GM12878 (cell line): ENCODE results near the gene SCG2. TPM values are rescaled to one million over a fixed set of nuclear protein-coding genes. Genes with fewer than 3 reads are reported as not detected.

Experiments used
- ATAC-seq: fragments of 200-7000 bp; cut with Tn5 transposase; 3 replicates; pipeline ENCODE4 v1.9.1; 2020; ENCODE audit warnings: mild to moderate bottlenecking, moderate library complexity
- BruUV-seq: library from RNA; stranded (reverse); fragments of 400-500 nt; replicated peaks from 2 replicates; lab custom pipeline; 2021; lab: Mats Ljungman, UMichigan
- CTCF ChIA-PET: fragments of 300-600 bp; sonication (Branson Sonifier 250); formaldehyde crosslinking; extraction: SDS; loops from one replicate; lab custom pipeline; 2021; ENCODE audit warnings: inconsistent platforms; lab: Yijun Ruan, JAX
- POLR2A ChIA-PET: fragments of 350-600 bp; formaldehyde crosslinking; extraction: SDS; loops from one replicate; lab custom pipeline; 2021; ENCODE audit warnings: inconsistent platforms; lab: Charles Lee
- RAD21 ChIA-PET: fragments of 300-600 bp; sonication (Branson Sonifier 250); formaldehyde crosslinking; loops from one replicate; lab custom pipeline; 2023; ENCODE audit warnings: antibody characterized with exemption; ENCODE audit not compliant: unreplicated experiment; lab: Charles Lee
- SMC1A ChIA-PET: fragments of 300-600 bp; sonication (Branson Sonifier 250); formaldehyde crosslinking; loops from one replicate; lab custom pipeline; 2023; ENCODE audit not compliant: unreplicated experiment, uncharacterized antibody; lab: Charles Lee
- DNase-seq: peaks from one replicate; pipeline ENCODE4 v3.0.0-alpha.2; 2011; ENCODE audit warnings: low read depth, low spot score
- FAIRE-seq: peaks from 3 replicates; lab custom pipeline; 2011; peaks lifted over from hg19 to GRCh38; lab: Jason Lieb, UNC
- H2AFZ ChIP-seq: 2 replicates; pipeline ENCODE4 v1.6.0; 2011; ENCODE audit warnings: low read depth, low read length, control low read depth; ENCODE audit not compliant: control insufficient read depth
- H3K27ac ChIP-seq: 2 replicates; pipeline ENCODE4 v1.5.1; 2011; ENCODE audit warnings: control low read depth; ENCODE audit not compliant: control insufficient read depth, insufficient read depth
- H3K27me3 ChIP-seq, 2 experiments: replicated peaks in 1 of 2; 2 replicates each; pipeline versions ENCODE4 v1.6.0 to v1.6.1; 2011; ENCODE audit warnings: low read length in 1 of 2; ENCODE audit not compliant: control insufficient read depth in 2 of 2, insufficient read depth in 2 of 2
- H3K36me3 ChIP-seq, 2 experiments: 2 replicates each; pipeline ENCODE4 v1.5.1; 2011; ENCODE audit warnings: low read length in 1 of 2; ENCODE audit not compliant: control insufficient read depth in 2 of 2, insufficient read depth in 2 of 2
- H3K4me1 ChIP-seq: 2 replicates; pipeline ENCODE4 v1.6.1; 2011; ENCODE audit warnings: mild to moderate bottlenecking, low read length, moderate library complexity, mixed read lengths; ENCODE audit not compliant: control insufficient read depth, insufficient read depth
- H3K4me2 ChIP-seq: 2 replicates; pipeline ENCODE4 v1.6.0; 2011; ENCODE audit warnings: control low read depth; ENCODE audit not compliant: control insufficient read depth, insufficient read depth
- H3K4me3 ChIP-seq: fragments of 200-600 bp; sonication (generic); 2 replicates; pipeline ENCODE4 v1.5.1; 2016
- H3K79me2 ChIP-seq: 2 replicates; pipeline ENCODE4 v1.6.0; 2011; ENCODE audit warnings: low read length; ENCODE audit not compliant: control insufficient read depth, insufficient read depth
- H3K9ac ChIP-seq: 2 replicates; pipeline ENCODE4 v1.8.0; 2011; ENCODE audit warnings: low read length, control low read depth, mixed read lengths; ENCODE audit not compliant: control insufficient read depth, insufficient read depth
- H3K9me3 ChIP-seq: replicated peaks from 3 replicates; pipeline ENCODE4 v1.5.1; 2011; ENCODE audit warnings: mild to moderate bottlenecking, low read length; ENCODE audit not compliant: control insufficient read depth, insufficient read depth
- H4K20me1 ChIP-seq: 2 replicates; pipeline ENCODE4 v1.6.0; 2011; ENCODE audit not compliant: control insufficient read depth, insufficient read depth
- BACH1 ChIP-seq: fragments of 450-650 bp; IDR thresholded peaks from 2 replicates; pipeline ENCODE4 v1.6.1; 2017; ENCODE audit warnings: mild to moderate bottlenecking, borderline replicate concordance
- CEBPB ChIP-seq, 2 experiments: fragments of 150-350 bp in 1 of 2; IDR thresholded peaks; 2 replicates each; pipeline ENCODE4 v1.6.1; 2012 to 2014; ENCODE audit warnings: low read depth in 2 of 2, low read length in 2 of 2, borderline replicate concordance in 1 of 2, inconsistent platforms in 1 of 2
- CREB1 ChIP-seq: IDR thresholded peaks from 2 replicates; pipeline ENCODE4 v1.6.1; 2012; ENCODE audit warnings: low read depth, mild to moderate bottlenecking, inconsistent platforms
- DPF2 ChIP-seq: fragments of 450-650 bp; IDR thresholded peaks from 2 replicates; pipeline ENCODE4 v1.6.1; 2017; ENCODE audit warnings: mild to moderate bottlenecking
- LARP7 ChIP-seq: fragments of 450-650 bp; IDR thresholded peaks from 2 replicates; pipeline ENCODE4 v1.6.1; 2017; ENCODE audit warnings: mild to moderate bottlenecking
- MEF2A ChIP-seq: IDR thresholded peaks from 2 replicates; pipeline ENCODE4 v1.6.1; 2011; ENCODE audit warnings: low read depth, mild to moderate bottlenecking, low read length, moderate library complexity; ENCODE audit not compliant: insufficient read depth
- MTA3 ChIP-seq: IDR thresholded peaks from 2 replicates; pipeline ENCODE4 v1.6.1; 2012; ENCODE audit warnings: low read length, inconsistent platforms, borderline replicate concordance
- NR2F1 ChIP-seq: fragments of 450-650 bp; conservative IDR thresholded peaks from 2 replicates; pipeline ENCODE4 v1.6.1; 2017; ENCODE audit warnings: mild to moderate bottlenecking
- SPI1 ChIP-seq: IDR thresholded peaks from 2 replicates; pipeline ENCODE4 v1.6.1; 2011; ENCODE audit warnings: low read depth, mild to moderate bottlenecking, low read length, moderate library complexity, borderline replicate concordance; ENCODE audit not compliant: insufficient read depth
- SUZ12 ChIP-seq: fragments of 200-600 bp; sonication (generic); IDR thresholded peaks from one replicate; pipeline ENCODE4 v1.6.1; 2018; ENCODE audit warnings: antibody characterized with exemption, mild to moderate bottlenecking; ENCODE audit not compliant: unreplicated experiment
- TCF3 ChIP-seq: IDR thresholded peaks from 2 replicates; pipeline ENCODE4 v1.6.1; 2012; ENCODE audit warnings: low read depth, mild to moderate bottlenecking, low read length, borderline replicate concordance; ENCODE audit not compliant: insufficient read depth
- ZNF274 ChIP-seq: IDR thresholded peaks from one replicate; pipeline ENCODE4 v1.8.0; 2011; ENCODE audit not compliant: insufficient read length, insufficient read depth
- ZNF384 ChIP-seq: IDR thresholded peaks from 2 replicates; pipeline ENCODE4 v1.6.1; 2012; ENCODE audit warnings: low read depth, mild to moderate bottlenecking, low read length, improper control_type of control experiment, borderline replicate concordance
- WGBS: methylation state at CpG from one replicate; pipeline ENCODE4 v1.1.6; 2016; ENCODE audit warnings: low lambda C conversion rate; ENCODE audit not compliant: insufficient replicate concordance, insufficient coverage; ENCODE audit errors: missing lambda C conversion rate; 5-methylcytosine and 5-hydroxymethylcytosine counted together
- in situ Hi-C: fragments of 300-500 bp; cut with MboI; formaldehyde crosslinking; loops from 9 replicates; pipeline ENCODE4 v1.14.3; 2018; ENCODE audit warnings: mixed read lengths
- intact Hi-C: fragments of 100-400 bp; cut with micrococcal nuclease; formaldehyde crosslinking; loops from one replicate; pipeline ENCODE4 v1.14.2; 2022; ENCODE audit not compliant: unreplicated experiment
- polyA plus RNA-seq, 11 experiments: library from polyadenylated mRNA; depleted of rRNA in 4 of 11; unstranded in 6 of 11; stranded (reverse) in 5 of 11; fragments of >200 nt; fragmentation: Nextera tagmentation in 4 of 11; fragmentation: Illumina TruSeq in 1 of 11; extraction: Ambion mirVana in 4 of 11; extraction: Trizol in 1 of 11; gene quantifications; 1 replicate in 1 of 11; 2 replicates in 10 of 11; pipeline versions ENCODE4 v1.2.1 to v1.2.3, GENCODE V29; 2011 to 2016; ENCODE audit warnings: inconsistent platforms in 2 of 11, missing spikeins in 2 of 11, low read depth in 1 of 11
- total RNA-seq, 4 experiments: library from RNA; depleted of rRNA in 3 of 4; stranded (reverse); fragments of >200 nt in 3 of 4; fragmentation: Illumina TruSeq in 1 of 4; extraction: Trizol in 1 of 4; gene quantifications; 2 replicates each; pipeline versions ENCODE4 v1.2.1 to v1.2.3, GENCODE V29; 2013 to 2021
- TF ChIP-seq, protein P1 (sequence below): IDR thresholded peaks from 2 replicates; pipeline ENCODE4 v1.6.1; 2012; ENCODE audit warnings: low read depth, low read length, improper control_type of control experiment
- TF ChIP-seq, protein P2 (sequence below): IDR thresholded peaks from 2 replicates; pipeline ENCODE4 v1.6.1; 2012; ENCODE audit warnings: improper control_type of control experiment, low read depth, low read length; ENCODE audit not compliant: insufficient replicate concordance

The SCG2 gene
- total and polyA plus RNA-seq, 10 of the 15 experiments (the other 5 are each of a cell fraction or from before 2014, with no cell fraction given): 0.05 TPM; not detected in 9

DNA sequence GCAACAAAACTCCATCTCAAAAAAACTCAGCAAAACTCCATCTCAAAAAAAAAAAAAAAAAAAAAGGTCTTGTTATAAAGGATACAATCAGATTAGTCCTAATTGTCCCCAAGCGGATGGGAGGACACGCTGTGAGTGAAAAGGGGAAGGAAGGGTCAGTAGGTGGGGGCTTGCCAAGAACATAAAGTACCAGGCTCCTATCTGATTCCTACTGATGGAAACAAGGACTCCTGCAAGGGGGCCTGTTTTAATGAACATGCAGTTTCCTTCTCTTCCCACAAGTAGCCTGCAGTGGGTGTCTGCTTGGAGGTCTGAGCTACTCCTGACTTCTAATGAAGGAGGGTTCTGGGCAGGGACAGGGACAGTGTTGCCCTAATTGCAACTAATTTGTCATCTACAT lies 7.9 kb downstream of the SCG2 start:
- no peaks in the 10 kb centered on the region for H3K4me1 ChIP-seq
- no peak overlapping the region for H3K4me3 ChIP-seq
- no peaks in the 10 kb centered on the region for H3K9me3 ChIP-seq
- in situ Hi-C loops: no loop called here
- no peak overlapping the region for H3K9ac ChIP-seq
- H3K27me3 ChIP-seq: no peaks in the 10 kb centered on the region
- FAIRE-seq (no peak), ATAC-seq (no peak), DNase-seq (no peak)
- no peak overlapping the region for H3K27ac ChIP-seq
- ChIA-PET RAD21 (no interaction called here), POLR2A (no interaction called here), SMC1A (no interaction called here), CTCF (no interaction called here)
- no peak for TF ChIP-seq MEF2A
- TF ChIP-seq MTA3: no peak
- TF ChIP-seq ZNF384: no peak
- TF ChIP-seq BACH1: no peak
- TF ChIP-seq CEBPB (IDR thresholded peaks at IDR 0.05; ENCODE audit: borderline replicate concordance in 1 of 2, low read depth in 2 of 2, low read length in 2 of 2): no peak
- TF ChIP-seq, protein P1, sequence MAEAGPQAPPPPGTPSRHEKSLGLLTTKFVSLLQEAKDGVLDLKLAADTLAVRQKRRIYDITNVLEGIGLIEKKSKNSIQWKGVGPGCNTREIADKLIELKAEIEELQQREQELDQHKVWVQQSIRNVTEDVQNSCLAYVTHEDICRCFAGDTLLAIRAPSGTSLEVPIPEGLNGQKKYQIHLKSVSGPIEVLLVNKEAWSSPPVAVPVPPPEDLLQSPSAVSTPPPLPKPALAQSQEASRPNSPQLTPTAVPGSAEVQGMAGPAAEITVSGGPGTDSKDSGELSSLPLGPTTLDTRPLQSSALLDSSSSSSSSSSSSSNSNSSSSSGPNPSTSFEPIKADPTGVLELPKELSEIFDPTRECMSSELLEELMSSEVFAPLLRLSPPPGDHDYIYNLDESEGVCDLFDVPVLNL: no peak
- TF ChIP-seq, protein P2, sequence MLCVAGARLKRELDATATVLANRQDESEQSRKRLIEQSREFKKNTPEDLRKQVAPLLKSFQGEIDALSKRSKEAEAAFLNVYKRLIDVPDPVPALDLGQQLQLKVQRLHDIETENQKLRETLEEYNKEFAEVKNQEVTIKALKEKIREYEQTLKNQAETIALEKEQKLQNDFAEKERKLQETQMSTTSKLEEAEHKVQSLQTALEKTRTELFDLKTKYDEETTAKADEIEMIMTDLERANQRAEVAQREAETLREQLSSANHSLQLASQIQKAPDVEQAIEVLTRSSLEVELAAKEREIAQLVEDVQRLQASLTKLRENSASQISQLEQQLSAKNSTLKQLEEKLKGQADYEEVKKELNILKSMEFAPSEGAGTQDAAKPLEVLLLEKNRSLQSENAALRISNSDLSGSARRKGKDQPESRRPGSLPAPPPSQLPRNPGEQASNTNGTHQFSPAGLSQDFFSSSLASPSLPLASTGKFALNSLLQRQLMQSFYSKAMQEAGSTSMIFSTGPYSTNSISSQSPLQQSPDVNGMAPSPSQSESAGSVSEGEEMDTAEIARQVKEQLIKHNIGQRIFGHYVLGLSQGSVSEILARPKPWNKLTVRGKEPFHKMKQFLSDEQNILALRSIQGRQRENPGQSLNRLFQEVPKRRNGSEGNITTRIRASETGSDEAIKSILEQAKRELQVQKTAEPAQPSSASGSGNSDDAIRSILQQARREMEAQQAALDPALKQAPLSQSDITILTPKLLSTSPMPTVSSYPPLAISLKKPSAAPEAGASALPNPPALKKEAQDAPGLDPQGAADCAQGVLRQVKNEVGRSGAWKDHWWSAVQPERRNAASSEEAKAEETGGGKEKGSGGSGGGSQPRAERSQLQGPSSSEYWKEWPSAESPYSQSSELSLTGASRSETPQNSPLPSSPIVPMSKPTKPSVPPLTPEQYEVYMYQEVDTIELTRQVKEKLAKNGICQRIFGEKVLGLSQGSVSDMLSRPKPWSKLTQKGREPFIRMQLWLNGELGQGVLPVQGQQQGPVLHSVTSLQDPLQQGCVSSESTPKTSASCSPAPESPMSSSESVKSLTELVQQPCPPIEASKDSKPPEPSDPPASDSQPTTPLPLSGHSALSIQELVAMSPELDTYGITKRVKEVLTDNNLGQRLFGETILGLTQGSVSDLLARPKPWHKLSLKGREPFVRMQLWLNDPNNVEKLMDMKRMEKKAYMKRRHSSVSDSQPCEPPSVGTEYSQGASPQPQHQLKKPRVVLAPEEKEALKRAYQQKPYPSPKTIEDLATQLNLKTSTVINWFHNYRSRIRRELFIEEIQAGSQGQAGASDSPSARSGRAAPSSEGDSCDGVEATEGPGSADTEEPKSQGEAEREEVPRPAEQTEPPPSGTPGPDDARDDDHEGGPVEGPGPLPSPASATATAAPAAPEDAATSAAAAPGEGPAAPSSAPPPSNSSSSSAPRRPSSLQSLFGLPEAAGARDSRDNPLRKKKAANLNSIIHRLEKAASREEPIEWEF: no peak
- TF ChIP-seq SPI1: no peak
- no peak for TF ChIP-seq CREB1
- no peak for TF ChIP-seq SUZ12
- TF ChIP-seq ZNF274: no peak
- no peak for TF ChIP-seq DPF2
- no peak for TF ChIP-seq LARP7
- no peak for TF ChIP-seq TCF3
- no peak for TF ChIP-seq NR2F1
- H4K20me1 ChIP-seq: no peaks in the 10 kb centered on the region; the same call in 1 of the 2 replicates
- H3K79me2 ChIP-seq: no peaks in the 10 kb centered on the region
- intact Hi-C loops: no loop called here
- H3K4me2 ChIP-seq: no peak overlapping the region
- no peak overlapping the region for H2AFZ ChIP-seq
- BruUV-seq: no TSS peak
- 74% methylated on average over 2 of the region's 2 CpGs for WGBS
- no peaks in the 10 kb centered on the region for H3K36me3 ChIP-seq
